GM12892 (cell line): Measurements from ENCODE around the gene PRDM16.

Source experiments
- POLR2A ChIP-seq: IDR thresholded peaks from 2 replicates; pipeline ENCODE4 v1.6.1; 2011; ENCODE audit warnings: low read depth, low read length, control low read depth
- POLR2AphosphoS5 ChIP-seq: IDR thresholded peaks from 2 replicates; pipeline ENCODE4 v1.6.1; 2011; ENCODE audit warnings: low read depth, low read length, control low read depth
- TAF1 ChIP-seq: IDR thresholded peaks from 2 replicates; pipeline ENCODE4 v1.6.1; 2011; ENCODE audit warnings: low read depth, mild to moderate bottlenecking, control low read depth, low read length, borderline replicate concordance

GRCh38 chr1:3258386-3259003, 189.5 kb downstream of the PRDM16 start:
- TF ChIP-seq TAF1 (no peak), POLR2A (no peak), POLR2AphosphoS5 (no peak)
